Epithelial cell of prostate (primary cell): Measurements from ENCODE around the gene BMP10.
A peak's percentile ranks its signal among the peaks of the same experiment; 100 is the strongest.

Experiments
- DNase-seq: peaks from one replicate; pipeline ENCODE4 v3.0.0-alpha.2; 2011; ENCODE audit warnings: low read depth, low spot score
- H3K27ac ChIP-seq: fragments of 450-650 bp; 2 replicates; pipeline ENCODE4 v1.5.1; 2017; ENCODE audit warnings: mild to moderate bottlenecking

BMP10 gene

GRCh38 chr2:68855550-68855949 lies 15.6 kb downstream of the BMP10 start:
- no peak overlapping the region for H3K27ac ChIP-seq
- no peak for DNase-seq

- DNase-seq = no peak
- no peak overlapping the region for H3K27ac ChIP-seq
These were observed 16.7 kb downstream of the BMP10 start for GRCh38 chr2:68854476-68854875.

GRCh38 chr2:68853915-68854314 lies 17.3 kb downstream of the BMP10 start:
- H3K27ac ChIP-seq = no peak overlapping the region

GRCh38 chr2:68853035-68853434 lies 18.2 kb downstream of the BMP10 start:
- H3K27ac ChIP-seq = no peak overlapping the region
- DNase-seq = no peak

More at GRCh38 chr2:68853915-68854314, 17.3 kb downstream of the BMP10 start:
- no peak for DNase-seq

- no peak overlapping the region for H3K27ac ChIP-seq
- DNase-seq = no peak
These were observed 20.7 kb downstream of the BMP10 start for GRCh38 chr2:68850524-68850923.

GRCh38 chr2:68849579-68850030 lies 21.6 kb downstream of the BMP10 start:
- no peak for DNase-seq

GRCh38 chr2:68847751-68848150 lies 23.4 kb downstream of the BMP10 start:
- no peak for DNase-seq

More at GRCh38 chr2:68849579-68850030, 21.6 kb downstream of the BMP10 start:
- H3K27ac ChIP-seq = no peak overlapping the region

GRCh38 chr2:68846091-68846490 lies 25.1 kb downstream of the BMP10 start:
- no peak for DNase-seq
- no peak overlapping the region for H3K27ac ChIP-seq

More at GRCh38 chr2:68847751-68848150, 23.4 kb downstream of the BMP10 start:
- no peak overlapping the region for H3K27ac ChIP-seq

- DNase-seq = no peak
- no peak overlapping the region for H3K27ac ChIP-seq
These were observed 26.2 kb downstream of the BMP10 start for GRCh38 chr2:68845043-68845442.

- H3K27ac ChIP-seq = no peak overlapping the region
- no peak for DNase-seq
These were observed 31.9 kb downstream of the BMP10 start for GRCh38 chr2:68839260-68839833.

- H3K27ac ChIP-seq = no peak overlapping the region
- no peak for DNase-seq
These were observed 32.6 kb downstream of the BMP10 start for GRCh38 chr2:68838641-68839040.

- H3K27ac ChIP-seq = no peak overlapping the region
- no peak for DNase-seq
These were observed 33.3 kb downstream of the BMP10 start for GRCh38 chr2:68837861-68838341.

GRCh38 chr2:68837164-68837860 lies 33.9 kb downstream of the BMP10 start:
- no peak for DNase-seq
- no peak overlapping the region for H3K27ac ChIP-seq

- DNase-seq = no peak
- H3K27ac ChIP-seq = no peak overlapping the region
These were observed 35.6 kb downstream of the BMP10 start for GRCh38 chr2:68835621-68836020.

GRCh38 chr2:68834737-68835376 lies 36.3 kb downstream of the BMP10 start:
- no peak for DNase-seq
- H3K27ac ChIP-seq = no peak overlapping the region

GRCh38 chr2:68833162-68833561 lies 38.0 kb downstream of the BMP10 start:
- peak overlapping the region; percentile 39 for H3K27ac ChIP-seq
- DNase-seq = no peak

GRCh38 chr2:68832233-68832869 lies 38.8 kb downstream of the BMP10 start:
- DNase-seq = no peak
- H3K27ac ChIP-seq = peak overlapping the region; percentile 39

- H3K27ac ChIP-seq = peak overlapping the region; percentile 39
- no peak for DNase-seq
These were observed 39.4 kb downstream of the BMP10 start for GRCh38 chr2:68831686-68832232.

- H3K27ac ChIP-seq = no peak overlapping the region
- no peak for DNase-seq
These were observed 41.4 kb downstream of the BMP10 start for GRCh38 chr2:68829749-68830148.

- peak; percentile 54 for DNase-seq
- no peak overlapping the region for H3K27ac ChIP-seq
These were observed 42.1 kb downstream of the BMP10 start for GRCh38 chr2:68828887-68829708.
